Left ventricle myocardium inferior (tissue), 1 donor: Measurements from ENCODE around the gene EFNA3. TPM values are rescaled to one million over a fixed set of nuclear protein-coding genes. Genes with fewer than 3 reads are reported as not detected.

Experiments
- DNase-seq: peaks from one replicate; pipeline ENCODE4 v3.0.0-alpha.2; 2020
- H3K27ac ChIP-seq: fragments of 200-600 bp; replicated peaks from 2 replicates; pipeline ENCODE4 v1.8.0; 2021
- H3K27me3 ChIP-seq: fragments of 200-600 bp; 2 replicates; pipeline ENCODE4 v1.8.0; 2021; ENCODE audit warnings: low read depth
- H3K36me3 ChIP-seq: fragments of 200-600 bp; 2 replicates; pipeline ENCODE4 v1.8.0; 2021
- H3K4me1 ChIP-seq: fragments of 200-600 bp; 2 replicates; pipeline ENCODE4 v1.8.0; 2021
- H3K4me3 ChIP-seq: fragments of 200-600 bp; 2 replicates; pipeline ENCODE4 v1.8.0; 2021; ENCODE audit warnings: mild to moderate bottlenecking, moderate library complexity
- H3K9me3 ChIP-seq: fragments of 200-600 bp; replicated peaks from 2 replicates; pipeline ENCODE4 v1.8.0; 2021
- CTCF ChIP-seq: fragments of 200-600 bp; IDR thresholded peaks from 2 replicates; pipeline ENCODE4 v1.8.0; 2021; ENCODE audit warnings: antibody characterized with exemption, mild to moderate bottlenecking, borderline replicate concordance
- intact Hi-C: fragments of 100-400 bp; cut with micrococcal nuclease; formaldehyde crosslinking; loops from one replicate; pipeline ENCODE4 v1.11.0; 2022
- total RNA-seq: library from RNA; stranded (reverse); fragmentation: NEBNext Ultra II Directional; extraction: Animal tissue kit (Norgen Biotek cat#: 25700); gene quantifications from one replicate; pipeline ENCODE4 v1.2.1, GENCODE V29; 2021
- donor health status: DM: no; HTN: yes; CAD: no; lungs with severe emphysema.

Gene EFNA3
- total RNA-seq, 1 donor from 2014 or later = 0.71 TPM

DNA sequence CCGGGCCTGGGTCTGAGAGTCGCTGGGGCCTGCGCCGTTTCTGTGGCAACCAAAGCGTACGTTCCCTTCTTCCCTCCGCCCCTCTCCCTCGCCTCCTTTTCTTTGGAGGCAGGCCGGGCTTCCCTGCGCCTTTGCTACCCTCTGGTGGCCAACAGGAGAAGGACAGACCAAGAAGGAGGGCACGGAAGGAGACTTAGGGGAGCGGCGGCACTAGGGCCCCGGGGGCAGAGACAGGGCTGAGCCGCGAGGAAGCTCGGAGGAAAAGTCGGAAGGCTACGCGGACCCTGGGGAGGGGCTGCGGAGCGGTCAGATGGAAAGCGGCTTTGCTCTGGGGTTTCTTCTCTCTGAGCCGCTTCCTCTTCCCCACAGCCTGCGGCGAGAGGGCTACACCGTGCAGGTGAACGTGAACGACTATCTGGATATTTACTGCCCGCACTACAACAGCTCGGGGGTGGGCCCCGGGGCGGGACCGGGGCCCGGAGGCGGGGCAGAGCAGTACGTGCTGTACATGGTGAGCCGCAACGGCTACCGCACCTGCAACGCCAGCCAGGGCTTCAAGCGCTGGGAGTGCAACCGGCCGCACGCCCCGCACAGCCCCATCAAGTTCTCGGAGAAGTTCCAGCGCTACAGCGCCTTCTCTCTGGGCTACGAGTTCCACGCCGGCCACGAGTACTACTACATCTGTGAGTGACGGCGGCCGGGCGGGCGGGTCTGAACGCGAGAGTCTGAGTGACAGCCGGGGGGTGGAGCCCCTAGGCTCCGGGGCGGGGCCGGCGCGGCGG, 6.3 kb downstream of the EFNA3 start:
- peaks cover 66% of the 10 kb centered on the region for H3K4me1 ChIP-seq
- H3K4me3 ChIP-seq = peak overlapping the region; percentile 93
- no peaks in the 10 kb centered on the region for H3K36me3 ChIP-seq
- peaks cover 47% of the 10 kb centered on the region for H3K27me3 ChIP-seq
- peak overlapping the region; percentile 99 for H3K27ac ChIP-seq
- intact Hi-C loops = no loop called here
- peak; percentile 93 for DNase-seq
- no peaks in the 10 kb centered on the region for H3K9me3 ChIP-seq
- peak; percentile 96 for TF ChIP-seq CTCF

- no peak for DNase-seq
- H3K27ac ChIP-seq = peak overlapping the region; percentile 99
- peaks cover 59% of the 10 kb centered on the region for H3K4me1 ChIP-seq
- intact Hi-C loops = no loop called here
- H3K27me3 ChIP-seq = peaks cover 40% of the 10 kb centered on the region
- no peak for TF ChIP-seq CTCF
- H3K36me3 ChIP-seq = no peaks in the 10 kb centered on the region
- H3K4me3 ChIP-seq = peak overlapping the region; percentile 93
- no peaks in the 10 kb centered on the region for H3K9me3 ChIP-seq
Observed at GRCh38 chr1:155085504-155086127, 7.0 kb downstream of the EFNA3 start.

GRCh38 chr1:155086128-155086741, 7.6 kb downstream of the EFNA3 start:
- Histone ChIP-seq H3K4me3 (peak overlapping the region; percentile 93), H3K4me1 (peaks cover 53% of the 10 kb centered on the region), H3K27me3 (peaks cover 33% of the 10 kb centered on the region), H3K36me3 (no peaks in the 10 kb centered on the region), H3K9me3 (no peaks in the 10 kb centered on the region), H3K27ac (peak overlapping the region; percentile 99)
- peak; percentile 67 for DNase-seq
- intact Hi-C loops = no loop called here
- TF ChIP-seq CTCF = peak; percentile 98

- no peaks in the 10 kb centered on the region for H3K36me3 ChIP-seq
- H3K4me3 ChIP-seq = no peak overlapping the region
- TF ChIP-seq CTCF = no peak
- intact Hi-C loops = no loop called here
- H3K9me3 ChIP-seq = no peaks in the 10 kb centered on the region
- H3K4me1 ChIP-seq = peaks cover 52% of the 10 kb centered on the region
- no peak for DNase-seq
- H3K27me3 ChIP-seq = peaks cover 26% of the 10 kb centered on the region
- H3K27ac ChIP-seq = no peak overlapping the region
Observed at GRCh38 chr1:155086856-155087535, 8.4 kb downstream of the EFNA3 start.
